ENCODE results near the gene SSBP4. TPM values are rescaled to one million over a fixed set of nuclear protein-coding genes. Genes with fewer than 3 reads are reported as not detected.

Gene SSBP4
- total and polyA plus RNA-seq, 2 of the 4 experiments (the other 2 are of a cell fraction), result 14.9 to 39.7 TPM

- ChIA-PET CTCF (no interaction called here), POLR2A (ENCODE audit: unreplicated experiment) (no interaction called here)
- Histone ChIP-seq H2BK15ac (ENCODE audit: low read depth, low read length) (no peak overlapping the region), H3K79me1 (ENCODE audit: low read depth in 1 of 2, low read length in 2 of 2) (peaks cover 9 to 71% of the 10 kb centered on the region in 2 experiments), H4K5ac (ENCODE audit: low read depth, low read length) (no peak overlapping the region), H3K14ac (replicated peaks; ENCODE audit: low read depth, low read length) (no peak overlapping the region), H3K9me1 (ENCODE audit: insufficient read depth, low read length) (peaks cover 15% of the 10 kb centered on the region), H4K20me1 (ENCODE audit: insufficient read depth, low read length) (peaks cover 56% of the 10 kb centered on the region), H4K8ac (ENCODE audit: low read depth in 2 of 2, low read length in 2 of 2) (no peak overlapping the region), H2AK9ac (replicated peaks; ENCODE audit: low read depth, low read length, poor library complexity) (peak overlapping the region; percentile 12), H3K18ac (ENCODE audit: low read depth, low read length) (no peak overlapping the region), H2AFZ (replicated peaks; ENCODE audit: low read length, poor library complexity) (no peak overlapping the region), H3K27me3 (ENCODE audit: control insufficient read depth, insufficient read depth, low read length) (no peaks in the 10 kb centered on the region), H3K4me1 (ENCODE audit: control insufficient read depth, insufficient read depth, low read length) (peaks cover 17% of the 10 kb centered on the region), H3K23ac (ENCODE audit: low read depth, low read length) (no peak overlapping the region), H3K9me3 (ENCODE audit: control insufficient read depth, insufficient read depth, low read length) (no peaks in the 10 kb centered on the region), H2BK5ac (ENCODE audit: low read depth, low read length, poor library complexity, severe bottlenecking) (no peak overlapping the region), H3K56ac (ENCODE audit: extremely low read depth, insufficient read depth, low read length) (no peak overlapping the region), H2BK120ac (ENCODE audit: low read depth, low read length) (no peak overlapping the region), H3K27ac (ENCODE audit: insufficient read depth, low read length) (no peak overlapping the region), H4K91ac (ENCODE audit: insufficient read depth, low read depth, low read length) (no peak overlapping the region), H2BK20ac (ENCODE audit: low read depth, low read length) (no peak overlapping the region), H3K4me3 (ENCODE audit: insufficient read depth, low read depth, low read length) (no peak overlapping the region), H3K4ac (ENCODE audit: low read depth, low read length) (no peak overlapping the region), H3K4me2 (ENCODE audit: low read depth, low read length) (no peak overlapping the region), H3K36me3 (ENCODE audit: control insufficient read depth, insufficient read depth, low read length) (no peaks in the 10 kb centered on the region; the same call in 1 of the 2 replicates), H3K9ac (ENCODE audit: low read depth, low read length) (no peak overlapping the region), H2AK5ac (ENCODE audit: low read depth, low read length) (no peak overlapping the region)
- in situ Hi-C loops (cut with MboI; ENCODE audit: low sequenced_read_pairs), result no loop called here
- ATAC-seq (ENCODE audit: low read depth), result no peak
- TF ChIP-seq BHLHE40 (IDR thresholded peaks at IDR 0.05; ENCODE audit: low read depth, low read length), result no peak
- no peak for TF ChIP-seq USF2 (IDR thresholded peaks at IDR 0.05; ENCODE audit: low read depth, low read length)
- TF ChIP-seq RFX5 (IDR thresholded peaks at IDR 0.05; ENCODE audit: low read depth, low read length), result no peak
- no peak for TF ChIP-seq NFE2L2 (IDR thresholded peaks at IDR 0.05; ENCODE audit: low read depth, low read length)
- no peak for TF ChIP-seq RAD21 (IDR thresholded peaks at IDR 0.05; ENCODE audit: low read length)
- no peak for TF ChIP-seq RCOR1 (IDR thresholded peaks at IDR 0.05; ENCODE audit: insufficient replicate concordance, low read length)
- TF ChIP-seq MAFK (IDR thresholded peaks at IDR 0.05; ENCODE audit: low read depth, low read length), result no peak
- dilution Hi-C loops (cut with HindIII; ENCODE audit: low sequenced_read_pairs, unreplicated experiment), result no loop called here
- intact Hi-C loops (cut with micrococcal nuclease), result no loop called here
- 90% methylated on average over 5 of the region's 12 CpGs; no CpG with 5 or more reads in 1 of the 2 experiments for WGBS, 2 experiments (ENCODE audit: extremely low coverage in 2 of 2, insufficient read length in 1 of 2)
- DNase-seq, result no peak
- no TSS peak for BruUV-seq (replicated peaks)
These were observed 8.5 kb downstream of the SSBP4 start for GRCh38 chr19:18427743-18428113.
